Central memory CD4-positive, alpha-beta T cell (primary cell): Measurements from ENCODE around the gene SAMD13.

Experiments
- DNase-seq: peaks from one replicate; pipeline ENCODE4 v3.0.0; 2022

SAMD13 gene

GRCh38 chr1:84347271-84347931 is 45.9 kb downstream of the SAMD13 start:
- DNase-seq: no peak

GRCh38 chr1:84347932-84348555 is 46.5 kb downstream of the SAMD13 start:
- DNase-seq: no peak

GRCh38 chr1:84348759-84349158 is 47.3 kb downstream of the SAMD13 start:
- no peak for DNase-seq

GRCh38 chr1:84350104-84350503 is 48.6 kb downstream of the SAMD13 start:
- DNase-seq: no peak

- DNase-seq: no peak
Observed at GRCh38 chr1:84350550-84350949, 49.0 kb downstream of the SAMD13 start.

GRCh38 chr1:84352298-84353106 is 51.0 kb downstream of the SAMD13 start:
- DNase-seq: no peak

- no peak for DNase-seq
Observed at GRCh38 chr1:84353695-84354094, 52.2 kb downstream of the SAMD13 start.

GRCh38 chr1:84355556-84355955 is 54.0 kb downstream of the SAMD13 start:
- DNase-seq: no peak

GRCh38 chr1:84356881-84357280 is 55.4 kb downstream of the SAMD13 start:
- no peak for DNase-seq

GRCh38 chr1:84358695-84359094 is 57.2 kb downstream of the SAMD13 start:
- no peak for DNase-seq

GRCh38 chr1:84360316-84360715 is 58.8 kb downstream of the SAMD13 start:
- no peak for DNase-seq

- no peak for DNase-seq
Observed at GRCh38 chr1:84361796-84362195, 60.3 kb downstream of the SAMD13 start.

GRCh38 chr1:84363019-84363418 is 61.5 kb downstream of the SAMD13 start:
- DNase-seq: no peak

GRCh38 chr1:84363622-84364021 is 62.1 kb downstream of the SAMD13 start:
- DNase-seq: no peak

- no peak for DNase-seq
Observed at GRCh38 chr1:84365225-84366221, 64.0 kb downstream of the SAMD13 start.

- DNase-seq: no peak
Observed at GRCh38 chr1:84366786-84367185, 65.3 kb downstream of the SAMD13 start.

GRCh38 chr1:84367219-84367618 is 65.7 kb downstream of the SAMD13 start:
- no peak for DNase-seq

GRCh38 chr1:84368441-84368840 is 66.9 kb downstream of the SAMD13 start:
- no peak for DNase-seq

- DNase-seq: no peak
Observed at GRCh38 chr1:84370266-84370665, 68.8 kb downstream of the SAMD13 start.

GRCh38 chr1:84370831-84371394 is 69.4 kb downstream of the SAMD13 start:
- DNase-seq: no peak

GRCh38 chr1:84373436-84374141 is 72.1 kb downstream of the SAMD13 start:
- DNase-seq: no peak
